Mesodermal cell (in vitro differentiated cells): ENCODE measurements around the gene SBDS.

Experiments
- H3K27ac ChIP-seq: 2 replicates; pipeline ENCODE4 v1.7.0; 2013; ENCODE audit warnings: mild to moderate bottlenecking, low read depth, low read length, moderate library complexity; ENCODE audit not compliant: severe bottlenecking
- H3K36me3 ChIP-seq: 2 replicates; pipeline ENCODE4 v1.7.1; 2013; ENCODE audit warnings: mild to moderate bottlenecking, low read length, moderate library complexity; ENCODE audit not compliant: control insufficient read depth, insufficient read depth
- H3K4me1 ChIP-seq: one replicate; pipeline ENCODE4 v1.7.1; 2013; ENCODE audit warnings: mild to moderate bottlenecking, low read length; ENCODE audit not compliant: insufficient read depth, control insufficient read depth, poor library complexity, severe bottlenecking
- H3K4me3 ChIP-seq: 2 replicates; pipeline ENCODE4 v1.7.0; 2013; ENCODE audit warnings: low read length, control low read depth, mild to moderate bottlenecking; ENCODE audit not compliant: insufficient read depth, poor library complexity, severe bottlenecking; ENCODE audit errors: extremely low read depth
- H3K9me3 ChIP-seq: 2 replicates; pipeline ENCODE4 v1.7.1; 2013; ENCODE audit warnings: mild to moderate bottlenecking, low read length, moderate library complexity; ENCODE audit not compliant: control insufficient read depth
- WGBS, 2 experiments: methylation state at CpG; one replicate each; pipeline ENCODE4 v1.1.5; 2013; ENCODE audit warnings: missing lambda C conversion rate in 2 of 2; ENCODE audit not compliant: insufficient coverage in 2 of 2; 5-methylcytosine and 5-hydroxymethylcytosine counted together

The SBDS gene

DNA sequence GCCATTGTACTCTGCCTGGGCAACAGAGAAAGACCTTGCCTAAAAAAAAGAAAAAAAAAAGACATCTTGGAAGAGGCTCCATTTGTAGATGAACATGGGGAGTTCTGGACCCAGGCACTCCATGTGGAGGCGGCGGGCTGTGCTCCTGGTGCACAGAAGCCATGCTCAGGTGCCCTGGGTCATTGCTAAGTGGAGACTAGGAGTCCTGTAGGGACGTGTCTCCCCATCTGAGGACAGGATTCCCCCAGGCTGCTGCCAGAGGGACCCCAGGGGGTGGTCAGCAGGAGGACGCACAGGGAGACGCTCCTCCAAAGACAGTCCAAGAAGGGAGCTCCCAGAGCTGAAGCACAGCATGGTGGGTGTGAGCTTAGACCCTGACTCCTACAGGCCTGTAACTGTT, 34.3 kb downstream of the SBDS start:
- Histone ChIP-seq H3K27ac (no peak overlapping the region), H3K36me3 (peaks cover 38% of the 10 kb centered on the region), H3K4me3 (no peak overlapping the region), H3K9me3 (no peaks in the 10 kb centered on the region), H3K4me1 (peaks cover 22% of the 10 kb centered on the region)
- WGBS, 2 experiments = 97 to 100% methylated on average over 4 to 5 of the region's 5 CpGs

DNA sequence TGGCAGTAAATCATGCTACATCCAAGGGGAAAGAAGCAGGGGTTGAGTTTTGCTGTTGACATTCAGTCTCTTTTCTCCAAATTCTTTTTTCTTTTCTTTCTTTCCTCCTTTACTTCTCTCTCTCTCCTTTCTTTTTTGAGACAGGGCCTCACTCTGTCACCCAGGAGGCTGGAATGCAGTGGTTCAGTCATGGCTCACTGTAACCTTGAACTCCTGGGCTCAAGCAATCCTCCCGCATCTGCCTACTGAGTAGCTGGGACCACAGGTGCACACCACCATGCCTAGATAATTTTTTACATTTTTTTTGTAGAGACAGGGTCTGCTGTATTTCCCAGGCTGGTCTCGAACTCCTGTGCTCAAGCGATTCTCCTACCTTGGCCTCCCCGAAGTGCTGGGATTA, 35.2 kb downstream of the SBDS start:
- Histone ChIP-seq H3K9me3 (no peaks in the 10 kb centered on the region), H3K4me1 (peaks cover 22% of the 10 kb centered on the region), H3K4me3 (no peak overlapping the region), H3K36me3 (peaks cover 47% of the 10 kb centered on the region), H3K27ac (no peak overlapping the region)
- WGBS, 2 experiments = 89 to 95% methylated on average over 4 of the region's 4 CpGs

GRCh38 chr7:66958538-66959350, 36.6 kb downstream of the SBDS start:
- H3K36me3 ChIP-seq = peaks cover 59% of the 10 kb centered on the region
- H3K4me1 ChIP-seq = peaks cover 22% of the 10 kb centered on the region
- H3K4me3 ChIP-seq = no peak overlapping the region
- no peak overlapping the region for H3K27ac ChIP-seq
- H3K9me3 ChIP-seq = no peaks in the 10 kb centered on the region
- 96 to 98% methylated on average over 14 to 17 of the region's 17 CpGs for WGBS, 2 experiments

DNA sequence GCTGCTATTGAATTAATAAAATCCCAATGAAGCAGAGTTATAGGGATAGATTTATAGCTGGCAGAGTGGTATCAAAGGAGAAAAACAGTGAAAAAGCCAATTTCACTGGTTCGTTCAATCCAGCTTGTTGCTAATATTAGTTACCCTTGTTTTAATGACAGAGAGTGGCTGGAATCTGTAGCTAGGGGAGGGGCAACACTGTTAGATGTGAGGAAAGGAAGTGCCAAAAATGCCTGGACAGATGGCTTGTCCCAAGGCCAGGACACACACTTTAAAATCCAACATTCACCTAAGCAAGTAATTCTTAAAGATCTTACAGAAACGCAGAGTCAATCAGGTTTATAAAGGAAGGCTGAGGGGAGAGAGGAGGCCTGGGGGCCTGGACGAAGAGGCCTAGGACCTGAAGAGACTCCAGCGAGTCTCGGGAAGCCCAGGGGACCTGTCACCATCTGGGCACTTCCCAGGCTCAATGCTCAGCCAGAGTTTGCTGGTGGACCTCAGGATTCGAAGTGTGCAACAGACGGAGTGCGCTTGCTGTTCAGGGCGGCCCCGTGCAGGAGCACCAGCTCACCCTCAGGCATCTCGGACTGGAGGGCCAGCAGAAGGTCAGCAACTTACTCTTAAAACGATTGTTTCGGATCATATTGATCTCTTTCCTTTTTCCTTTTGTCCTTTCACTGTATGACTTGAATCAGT, 37.6 kb downstream of the SBDS start:
- H3K27ac ChIP-seq = peak overlapping the region; percentile 13
- H3K9me3 ChIP-seq = no peaks in the 10 kb centered on the region
- peaks cover 29% of the 10 kb centered on the region for H3K4me1 ChIP-seq
- H3K4me3 ChIP-seq = no peak overlapping the region
- peaks cover 69% of the 10 kb centered on the region for H3K36me3 ChIP-seq
- WGBS, 2 experiments = 94 to 96% methylated on average over 10 to 12 of the region's 13 CpGs

DNA sequence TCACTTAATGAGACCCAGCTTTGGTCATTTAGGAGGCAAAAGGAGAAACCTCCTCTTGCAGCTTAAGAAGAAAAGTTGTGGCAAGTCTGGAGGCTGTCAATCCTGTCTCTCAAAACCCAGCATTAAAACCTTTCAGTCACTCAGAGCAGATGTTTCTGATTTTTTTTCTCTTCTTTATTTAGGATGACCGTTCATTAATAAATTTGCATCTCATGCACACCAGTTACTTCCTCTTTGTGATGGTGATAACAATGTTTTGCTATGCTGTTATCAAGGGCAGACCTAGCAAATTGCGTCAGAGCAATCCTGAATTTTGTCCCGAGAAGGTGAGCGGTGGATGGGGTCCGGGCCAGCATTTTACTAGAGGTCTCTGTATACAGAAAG, 42.4 kb downstream of the SBDS start:
- Histone ChIP-seq H3K9me3 (no peaks in the 10 kb centered on the region), H3K36me3 (peaks cover 84% of the 10 kb centered on the region), H3K4me1 (peaks cover 31% of the 10 kb centered on the region), H3K4me3 (no peak overlapping the region), H3K27ac (peak overlapping the region; percentile 45)
- WGBS, 2 experiments = 98 to 100% methylated on average over 4 of the region's 5 CpGs

- 74 to 82% methylated on average over 9 to 11 of the region's 11 CpGs for WGBS, 2 experiments
- Histone ChIP-seq H3K4me3 (no peak overlapping the region), H3K4me1 (peaks cover 27% of the 10 kb centered on the region), H3K27ac (peak overlapping the region; percentile 45), H3K36me3 (peaks cover 84% of the 10 kb centered on the region), H3K9me3 (no peaks in the 10 kb centered on the region)
These were observed 42.9 kb downstream of the SBDS start for GRCh38 chr7:66952343-66953043.

DNA sequence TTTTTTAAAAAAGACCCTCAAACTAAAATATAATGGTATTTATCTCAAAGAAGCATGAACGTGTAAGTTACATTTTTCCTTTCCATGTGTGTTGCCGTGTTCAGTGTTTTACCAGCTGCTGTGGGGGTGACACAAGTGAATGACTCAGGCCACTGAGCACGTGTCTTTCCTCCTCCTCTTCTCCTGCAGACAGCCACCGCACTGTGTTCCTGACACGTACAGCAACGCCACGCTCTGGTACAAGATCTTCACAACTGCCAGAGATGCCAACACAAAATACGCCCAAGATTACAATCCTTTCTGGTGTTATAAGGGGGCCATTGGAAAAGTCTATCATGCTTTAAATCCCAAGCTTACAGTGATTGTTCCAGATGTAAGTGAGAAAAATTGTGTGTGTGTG, 44.6 kb downstream of the SBDS start:
- Histone ChIP-seq H3K9me3 (no peaks in the 10 kb centered on the region), H3K4me3 (no peak overlapping the region), H3K27ac (no peak overlapping the region), H3K36me3 (peaks cover 84% of the 10 kb centered on the region), H3K4me1 (peaks cover 16% of the 10 kb centered on the region)
- 87 to 97% methylated on average over 3 to 7 of the region's 8 CpGs for WGBS, 2 experiments

DNA sequence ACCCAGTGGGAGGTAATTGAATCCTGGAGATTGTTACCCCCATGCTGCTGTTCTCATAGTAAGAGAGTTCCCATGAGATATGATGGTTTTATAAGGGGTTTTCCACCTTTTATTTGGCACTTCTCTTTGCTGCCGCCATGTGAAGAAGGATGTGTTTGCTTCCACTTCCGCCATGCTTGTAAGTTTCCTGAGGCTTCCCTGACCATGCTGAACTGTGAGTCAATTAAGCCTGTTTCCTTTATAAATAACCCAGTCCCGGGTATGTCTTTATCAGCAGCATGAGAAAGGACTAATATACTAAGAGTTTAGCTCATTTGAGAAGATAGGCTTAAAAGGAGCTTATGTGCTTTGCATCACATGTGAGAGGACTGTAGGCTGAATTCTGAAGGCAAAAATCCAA, 45.1 kb downstream of the SBDS start:
- peaks cover 16% of the 10 kb centered on the region for H3K4me1 ChIP-seq
- 82 to 94% methylated on average over 2 of the region's 3 CpGs for WGBS, 2 experiments
- H3K27ac ChIP-seq = no peak overlapping the region
- H3K9me3 ChIP-seq = no peaks in the 10 kb centered on the region
- peaks cover 82% of the 10 kb centered on the region for H3K36me3 ChIP-seq
- no peak overlapping the region for H3K4me3 ChIP-seq

- no peak overlapping the region for H3K4me3 ChIP-seq
- H3K27ac ChIP-seq = no peak overlapping the region
- H3K36me3 ChIP-seq = peaks cover 84% of the 10 kb centered on the region
- no peaks in the 10 kb centered on the region for H3K9me3 ChIP-seq
- 90 to 93% methylated on average over 16 to 17 of the region's 19 CpGs for WGBS, 2 experiments
- peaks cover 16% of the 10 kb centered on the region for H3K4me1 ChIP-seq
These were observed 46.8 kb downstream of the SBDS start for GRCh38 chr7:66948480-66949109.

GRCh38 chr7:66946545-66946944, 48.8 kb downstream of the SBDS start:
- no peak overlapping the region for H3K27ac ChIP-seq
- no peaks in the 10 kb centered on the region for H3K9me3 ChIP-seq
- no peaks in the 10 kb centered on the region for H3K4me1 ChIP-seq
- H3K36me3 ChIP-seq = peaks cover 89% of the 10 kb centered on the region
- WGBS, 2 experiments = no CpG with 5 or more reads among the region's 2 CpGs
- no peak overlapping the region for H3K4me3 ChIP-seq
